Left colon (tissue), 2 donors: ENCODE data around the gene LMOD1. TPM values are rescaled to one million over a fixed set of nuclear protein-coding genes. Genes with fewer than 3 reads are reported as not detected.
A peak's percentile ranks its signal among the peaks of the same experiment; 100 is the strongest.
"Not testable (repeated sequence)": the region's sequence is repeated elsewhere in the genome, so short reads cannot be mapped to it uniquely, and the experiment has no call there.

Experiments used
- ATAC-seq: fragments of 200-7000 bp; cut with Tn5 transposase; one replicate; pipeline ENCODE4 v1.9.1; 2020; ENCODE audit warnings: mild to moderate bottlenecking, moderate library complexity
- DNase-seq, 2 donors: peaks; one replicate each; pipeline ENCODE4 v3.0.0-alpha.2; 2020
- intact Hi-C, 2 donors: fragments of 100-400 bp; cut with DNase I in 1 of 2; cut with micrococcal nuclease in 1 of 2; formaldehyde crosslinking; loops; one replicate each; pipeline versions ENCODE4 v1.11.2 to v1.14.0; 2022; cut with DNase I, micrococcal nuclease
- total RNA-seq, 2 donors: library from RNA; stranded (reverse); fragmentation: NEBNext Ultra II Directional; extraction: Animal tissue kit (Norgen Biotek cat#: 25700); gene quantifications; one replicate each; pipeline ENCODE4 v1.2.1, GENCODE V29; 2021
- donor health status: DM: no; HTN: no; CAD: no.
- donor health status: DM: yes; HTN: yes; CAD: no.

The LMOD1 gene
- total RNA-seq, 2 donors from 2014 or later = 9.4 to 58.4 TPM

GRCh38 chr1:201925301-201925567 is 21.1 kb downstream of the LMOD1 start:
- no peak for ATAC-seq
- DNase-seq = no peak

GRCh38 chr1:201921952-201922558 is 24.3 kb downstream of the LMOD1 start:
- DNase-seq (no peak), ATAC-seq (no peak)
- intact Hi-C loops = no loop called here

More at GRCh38 chr1:201925301-201925567, 21.1 kb downstream of the LMOD1 start:
- intact Hi-C loops = no loop called here

GRCh38 chr1:201918343-201918742 is 28.0 kb downstream of the LMOD1 start:
- ATAC-seq = no peak
- intact Hi-C loops = no loop called here
- no peak for DNase-seq

GRCh38 chr1:201917362-201918033 is 28.9 kb downstream of the LMOD1 start:
- intact Hi-C loops = no loop called here
- no peak for DNase-seq
- peak; percentile 14 for ATAC-seq

- peak; percentile 55 for ATAC-seq
- intact Hi-C loops = no loop called here
- peak; percentile 61 to 78 for DNase-seq
Measured at GRCh38 chr1:201916649-201917249, 29.6 kb downstream of the LMOD1 start.

GRCh38 chr1:201914456-201915235 is 31.7 kb downstream of the LMOD1 start:
- ATAC-seq (no peak), DNase-seq (no peak)
- intact Hi-C loops = no loop called here

- ATAC-seq (no peak), DNase-seq (no peak)
Measured at GRCh38 chr1:201912832-201913231, 33.5 kb downstream of the LMOD1 start.

GRCh38 chr1:201911826-201912571 is 34.3 kb downstream of the LMOD1 start:
- intact Hi-C loops = no loop called here
- ATAC-seq (no peak), DNase-seq (no peak)

More at GRCh38 chr1:201912832-201913231, 33.5 kb downstream of the LMOD1 start:
- intact Hi-C loops = no loop called here

GRCh38 chr1:201907621-201908020 is 38.7 kb downstream of the LMOD1 start:
- DNase-seq (no peak), ATAC-seq (no peak)
- intact Hi-C loops = no loop called here

- intact Hi-C loops = no loop called here
Measured at GRCh38 chr1:201906336-201906735, 40.0 kb downstream of the LMOD1 start.

GRCh38 chr1:201905234-201905890 is 41.0 kb downstream of the LMOD1 start:
- ATAC-seq = no peak
- intact Hi-C loops = no loop called here

More at GRCh38 chr1:201906336-201906735, 40.0 kb downstream of the LMOD1 start:
- DNase-seq (no peak), ATAC-seq (no peak)

GRCh38 chr1:201904579-201904978 is 41.8 kb downstream of the LMOD1 start:
- DNase-seq (peak in 1 of 2 donors; percentile 65), ATAC-seq (peak; percentile 40)

More at GRCh38 chr1:201905234-201905890, 41.0 kb downstream of the LMOD1 start:
- DNase-seq = no peak

GRCh38 chr1:201903135-201903534 is 43.2 kb downstream of the LMOD1 start:
- intact Hi-C loops = no loop called here
- DNase-seq = no peak
- no peak for ATAC-seq

More at GRCh38 chr1:201904579-201904978, 41.8 kb downstream of the LMOD1 start:
- intact Hi-C loops = no loop called here

- intact Hi-C loops = no loop called here
- ATAC-seq (no peak), DNase-seq (no peak)
Measured at GRCh38 chr1:201902198-201902597, 44.1 kb downstream of the LMOD1 start.

GRCh38 chr1:201901036-201901435 is 45.3 kb downstream of the LMOD1 start:
- ATAC-seq, intact Hi-C loops, DNase-seq: not testable (repeated sequence)

GRCh38 chr1:201900476-201900875 is 45.9 kb downstream of the LMOD1 start:
- no peak for DNase-seq
- intact Hi-C loops = no loop called here

GRCh38 chr1:201899683-201900429 is 46.5 kb downstream of the LMOD1 start:
- no peak for DNase-seq
- intact Hi-C loops = loop anchor here in 1 of 2 donors (10.0 kb wide), 1 partner anchor 75 kb away; no protein-coding TSS in a partner anchor
- ATAC-seq = no peak

More at GRCh38 chr1:201900476-201900875, 45.9 kb downstream of the LMOD1 start:
- ATAC-seq = no peak
